Measurements from ENCODE around the gene FRAT2. TPM values are rescaled to one million over a fixed set of nuclear protein-coding genes. Genes with fewer than 3 reads are reported as not detected.

Gene FRAT2
- total and polyA plus RNA-seq, 4 donors = 2.7 to 15.1 (median 11.7) TPM

DNA sequence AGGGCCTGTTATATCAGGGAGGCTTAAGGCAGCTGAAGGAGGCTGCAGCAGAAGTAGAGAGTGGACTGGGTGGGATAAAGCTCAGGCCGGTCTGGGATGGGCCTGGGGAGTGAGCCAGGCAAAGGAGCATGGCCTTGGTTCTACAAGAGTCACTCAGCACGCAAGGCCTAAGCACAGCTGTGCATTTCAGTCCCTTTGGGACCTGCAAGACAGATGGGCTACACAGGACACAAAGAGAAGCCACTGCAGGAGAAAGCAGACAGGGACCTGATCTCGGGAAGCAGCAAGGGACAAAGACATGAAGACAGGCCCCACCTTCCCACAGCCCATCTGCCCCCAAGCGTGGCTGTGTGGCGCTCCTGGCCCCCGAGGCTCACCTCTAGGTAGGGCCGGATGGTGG, 37.2 kb upstream of the FRAT2 start (continued):
- TF ChIP-seq HNF4A (conservative IDR thresholded peaks at IDR 0.05) = no peak
- TF ChIP-seq SP1 (IDR thresholded peaks at IDR 0.05) = no peak
- TF ChIP-seq FOXA1 (IDR thresholded peaks at IDR 0.05) = no peak
- no peak for TF ChIP-seq TAF1 (conservative IDR thresholded peaks at IDR 0.05)

- TF ChIP-seq, protein P1, sequence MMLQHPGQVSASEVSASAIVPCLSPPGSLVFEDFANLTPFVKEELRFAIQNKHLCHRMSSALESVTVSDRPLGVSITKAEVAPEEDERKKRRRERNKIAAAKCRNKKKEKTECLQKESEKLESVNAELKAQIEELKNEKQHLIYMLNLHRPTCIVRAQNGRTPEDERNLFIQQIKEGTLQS (IDR thresholded peaks at IDR 0.05) = no peak
- H3K27ac ChIP-seq (ENCODE audit: low read depth in 1 of 2, low read length in 2 of 2) = peak overlapping the region in 1 of 2 donors; percentile 64
- H3K4me3 ChIP-seq (ENCODE audit: low read depth in 1 of 3, low read length in 3 of 3) = no peak overlapping the region
- H3K27me3 ChIP-seq (ENCODE audit: control insufficient read depth in 4 of 4, insufficient read depth in 4 of 4, low read length in 3 of 4) = no peaks in the 10 kb centered on the region
- peaks cover under 1 to 60% (median 19%) of the 10 kb centered on the region in 4 donors for H3K36me3 ChIP-seq (ENCODE audit: control insufficient read depth in 4 of 4, insufficient read depth in 3 of 4, low read depth in 1 of 4, low read length in 3 of 4)
- DNase-seq (ENCODE audit: low spot score) = no peak
- no peaks in the 10 kb centered on the region for H3K9me3 ChIP-seq (ENCODE audit: control insufficient read depth in 4 of 4, low read length in 3 of 4)
- H3K9ac ChIP-seq (ENCODE audit: low read depth in 1 of 2, low read length in 2 of 2) = no peak overlapping the region
- H3K4me1 ChIP-seq (ENCODE audit: control insufficient read depth in 4 of 4, insufficient read depth in 4 of 4, low read length in 3 of 4) = no peaks in the 10 kb centered on the region
- 97% methylated on average over 12 of the region's 12 CpGs for WGBS
These were observed 32.7 kb upstream of the FRAT2 start for GRCh38 chr10:97367126-97367649.

GRCh38 chr10:97366572-97366971, 32.0 kb upstream of the FRAT2 start:
- 90% methylated on average over 11 of the region's 11 CpGs for WGBS
- DNase-seq (ENCODE audit: low spot score) = no peak
- H3K27ac ChIP-seq (ENCODE audit: low read depth in 1 of 2, low read length in 2 of 2) = peak overlapping the region; percentile 61 to 64
- no peaks in the 10 kb centered on the region for H3K27me3 ChIP-seq (ENCODE audit: control insufficient read depth in 4 of 4, insufficient read depth in 4 of 4, low read length in 3 of 4)
- no peaks in the 10 kb centered on the region for H3K4me1 ChIP-seq (ENCODE audit: control insufficient read depth in 4 of 4, insufficient read depth in 4 of 4, low read length in 3 of 4)
- H3K36me3 ChIP-seq (ENCODE audit: control insufficient read depth in 4 of 4, insufficient read depth in 3 of 4, low read depth in 1 of 4, low read length in 3 of 4) = peaks cover 0 to 54% (median 16%) of the 10 kb centered on the region in 4 donors
- TF ChIP-seq GABPA (IDR thresholded peaks at IDR 0.05 in 1 of 2, conservative IDR thresholded peaks at IDR 0.05 in 1 of 2) (no peak), FOXA1 (IDR thresholded peaks at IDR 0.05) (no peak), RXRA (IDR thresholded peaks at IDR 0.05) (no peak), EGR1 (IDR thresholded peaks at IDR 0.05; ENCODE audit: low read depth in 2 of 2) (no peak), FOXA2 (IDR thresholded peaks at IDR 0.05) (no peak)
- TF ChIP-seq, protein P2, sequence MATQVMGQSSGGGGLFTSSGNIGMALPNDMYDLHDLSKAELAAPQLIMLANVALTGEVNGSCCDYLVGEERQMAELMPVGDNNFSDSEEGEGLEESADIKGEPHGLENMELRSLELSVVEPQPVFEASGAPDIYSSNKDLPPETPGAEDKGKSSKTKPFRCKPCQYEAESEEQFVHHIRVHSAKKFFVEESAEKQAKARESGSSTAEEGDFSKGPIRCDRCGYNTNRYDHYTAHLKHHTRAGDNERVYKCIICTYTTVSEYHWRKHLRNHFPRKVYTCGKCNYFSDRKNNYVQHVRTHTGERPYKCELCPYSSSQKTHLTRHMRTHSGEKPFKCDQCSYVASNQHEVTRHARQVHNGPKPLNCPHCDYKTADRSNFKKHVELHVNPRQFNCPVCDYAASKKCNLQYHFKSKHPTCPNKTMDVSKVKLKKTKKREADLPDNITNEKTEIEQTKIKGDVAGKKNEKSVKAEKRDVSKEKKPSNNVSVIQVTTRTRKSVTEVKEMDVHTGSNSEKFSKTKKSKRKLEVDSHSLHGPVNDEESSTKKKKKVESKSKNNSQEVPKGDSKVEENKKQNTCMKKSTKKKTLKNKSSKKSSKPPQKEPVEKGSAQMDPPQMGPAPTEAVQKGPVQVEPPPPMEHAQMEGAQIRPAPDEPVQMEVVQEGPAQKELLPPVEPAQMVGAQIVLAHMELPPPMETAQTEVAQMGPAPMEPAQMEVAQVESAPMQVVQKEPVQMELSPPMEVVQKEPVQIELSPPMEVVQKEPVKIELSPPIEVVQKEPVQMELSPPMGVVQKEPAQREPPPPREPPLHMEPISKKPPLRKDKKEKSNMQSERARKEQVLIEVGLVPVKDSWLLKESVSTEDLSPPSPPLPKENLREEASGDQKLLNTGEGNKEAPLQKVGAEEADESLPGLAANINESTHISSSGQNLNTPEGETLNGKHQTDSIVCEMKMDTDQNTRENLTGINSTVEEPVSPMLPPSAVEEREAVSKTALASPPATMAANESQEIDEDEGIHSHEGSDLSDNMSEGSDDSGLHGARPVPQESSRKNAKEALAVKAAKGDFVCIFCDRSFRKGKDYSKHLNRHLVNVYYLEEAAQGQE (IDR thresholded peaks at IDR 0.05) = no peak
- TF ChIP-seq, protein P3, sequence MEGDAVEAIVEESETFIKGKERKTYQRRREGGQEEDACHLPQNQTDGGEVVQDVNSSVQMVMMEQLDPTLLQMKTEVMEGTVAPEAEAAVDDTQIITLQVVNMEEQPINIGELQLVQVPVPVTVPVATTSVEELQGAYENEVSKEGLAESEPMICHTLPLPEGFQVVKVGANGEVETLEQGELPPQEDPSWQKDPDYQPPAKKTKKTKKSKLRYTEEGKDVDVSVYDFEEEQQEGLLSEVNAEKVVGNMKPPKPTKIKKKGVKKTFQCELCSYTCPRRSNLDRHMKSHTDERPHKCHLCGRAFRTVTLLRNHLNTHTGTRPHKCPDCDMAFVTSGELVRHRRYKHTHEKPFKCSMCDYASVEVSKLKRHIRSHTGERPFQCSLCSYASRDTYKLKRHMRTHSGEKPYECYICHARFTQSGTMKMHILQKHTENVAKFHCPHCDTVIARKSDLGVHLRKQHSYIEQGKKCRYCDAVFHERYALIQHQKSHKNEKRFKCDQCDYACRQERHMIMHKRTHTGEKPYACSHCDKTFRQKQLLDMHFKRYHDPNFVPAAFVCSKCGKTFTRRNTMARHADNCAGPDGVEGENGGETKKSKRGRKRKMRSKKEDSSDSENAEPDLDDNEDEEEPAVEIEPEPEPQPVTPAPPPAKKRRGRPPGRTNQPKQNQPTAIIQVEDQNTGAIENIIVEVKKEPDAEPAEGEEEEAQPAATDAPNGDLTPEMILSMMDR (IDR thresholded peaks at IDR 0.05; ENCODE audit: low read depth, low read length, missing input control) = no peak
- TF ChIP-seq, protein P1 (IDR thresholded peaks at IDR 0.05) = no peak
- TF ChIP-seq, protein P4, sequence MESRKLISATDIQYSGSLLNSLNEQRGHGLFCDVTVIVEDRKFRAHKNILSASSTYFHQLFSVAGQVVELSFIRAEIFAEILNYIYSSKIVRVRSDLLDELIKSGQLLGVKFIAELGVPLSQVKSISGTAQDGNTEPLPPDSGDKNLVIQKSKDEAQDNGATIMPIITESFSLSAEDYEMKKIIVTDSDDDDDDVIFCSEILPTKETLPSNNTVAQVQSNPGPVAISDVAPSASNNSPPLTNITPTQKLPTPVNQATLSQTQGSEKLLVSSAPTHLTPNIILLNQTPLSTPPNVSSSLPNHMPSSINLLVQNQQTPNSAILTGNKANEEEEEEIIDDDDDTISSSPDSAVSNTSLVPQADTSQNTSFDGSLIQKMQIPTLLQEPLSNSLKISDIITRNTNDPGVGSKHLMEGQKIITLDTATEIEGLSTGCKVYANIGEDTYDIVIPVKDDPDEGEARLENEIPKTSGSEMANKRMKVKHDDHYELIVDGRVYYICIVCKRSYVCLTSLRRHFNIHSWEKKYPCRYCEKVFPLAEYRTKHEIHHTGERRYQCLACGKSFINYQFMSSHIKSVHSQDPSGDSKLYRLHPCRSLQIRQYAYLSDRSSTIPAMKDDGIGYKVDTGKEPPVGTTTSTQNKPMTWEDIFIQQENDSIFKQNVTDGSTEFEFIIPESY (IDR thresholded peaks at IDR 0.05) = no peak
- H3K9me3 ChIP-seq (ENCODE audit: control insufficient read depth in 4 of 4, low read length in 3 of 4) = no peaks in the 10 kb centered on the region
- H3K4me3 ChIP-seq (ENCODE audit: low read depth in 1 of 3, low read length in 3 of 3) = no peak overlapping the region
- no peak overlapping the region for H3K9ac ChIP-seq (ENCODE audit: low read depth in 1 of 2, low read length in 2 of 2)
